HFFc6 (cell line): ENCODE results near the gene CMC1. TPM values are rescaled to one million over a fixed set of nuclear protein-coding genes. Genes with fewer than 3 reads are reported as not detected.

Experiments
- DNase-seq: peaks from one replicate; pipeline ENCODE4 v3.0.0-alpha.2; 2018
- H3K27ac Mint-ChIP-seq: 2 replicates; pipeline ENCODE4 v1.8.0; 2020; ENCODE audit warnings: mild to moderate bottlenecking, mixed read lengths
- H3K27me3 Mint-ChIP-seq: 2 replicates; pipeline ENCODE4 v1.8.0; 2021; ENCODE audit warnings: mild to moderate bottlenecking, moderate library complexity, mixed read lengths; ENCODE audit not compliant: insufficient read depth
- H3K36me3 Mint-ChIP-seq: 2 replicates; pipeline ENCODE4 v1.8.0; 2021; ENCODE audit warnings: low read depth, mixed read lengths
- H3K4me1 Mint-ChIP-seq: 2 replicates; pipeline ENCODE4 v1.8.0; 2020; ENCODE audit warnings: low read depth, mixed read lengths
- H3K4me3 Mint-ChIP-seq: 2 replicates; pipeline ENCODE4 v1.8.0; 2020; ENCODE audit warnings: mild to moderate bottlenecking, moderate library complexity, mixed read lengths
- H3K9me3 Mint-ChIP-seq: 2 replicates; pipeline ENCODE4 v1.8.0; 2020; ENCODE audit warnings: mild to moderate bottlenecking, mixed read lengths
- total RNA-seq, 6 experiments: library from RNA; stranded (reverse); fragmentation: NEBNext Ultra II Directional; extraction: Animal tissue kit (Norgen Biotek cat#: 25700); gene quantifications; 2 replicates in 1 of 6; 3 replicates in 5 of 6; pipeline ENCODE4 v1.2.3, GENCODE V29; 2021
- TF ChIP-seq, protein P1 (sequence below): fragments of 200-600 bp; sonication (generic); IDR thresholded peaks from 2 replicates; pipeline ENCODE4 v1.5.0; 2021; ENCODE audit warnings: antibody characterized with exemption, mild to moderate bottlenecking

CMC1 gene
- total RNA-seq, 6 experiments from 2014 or later = 14.9 to 23.0 (median 18.8) TPM

DNA sequence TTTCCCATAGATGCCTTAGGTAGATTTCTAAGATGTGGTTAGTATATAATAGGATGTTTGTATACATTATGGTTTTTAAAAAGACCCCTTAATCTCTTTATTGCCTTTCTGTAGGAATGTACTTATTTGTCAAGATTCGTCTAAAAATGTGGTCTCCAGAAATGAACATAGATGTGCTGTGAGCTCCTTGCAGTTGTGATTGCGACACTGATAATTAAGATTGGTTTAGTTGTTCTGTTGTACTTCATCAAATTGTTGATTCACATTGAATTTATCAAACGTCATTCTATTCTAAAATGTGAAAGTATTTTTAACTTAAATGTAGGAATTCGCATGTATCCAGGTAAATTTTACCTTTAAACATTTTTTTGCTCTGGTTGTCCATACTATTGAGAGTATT, 51.2 kb downstream of the CMC1 start:
- no peak overlapping the region for H3K27ac Mint-ChIP-seq
- no peak overlapping the region for H3K4me3 Mint-ChIP-seq
- DNase-seq = no peak
- no peaks in the 10 kb centered on the region for H3K27me3 Mint-ChIP-seq
- no peaks in the 10 kb centered on the region for H3K4me1 Mint-ChIP-seq
- H3K9me3 Mint-ChIP-seq = no peaks in the 10 kb centered on the region
- TF ChIP-seq, protein P1, sequence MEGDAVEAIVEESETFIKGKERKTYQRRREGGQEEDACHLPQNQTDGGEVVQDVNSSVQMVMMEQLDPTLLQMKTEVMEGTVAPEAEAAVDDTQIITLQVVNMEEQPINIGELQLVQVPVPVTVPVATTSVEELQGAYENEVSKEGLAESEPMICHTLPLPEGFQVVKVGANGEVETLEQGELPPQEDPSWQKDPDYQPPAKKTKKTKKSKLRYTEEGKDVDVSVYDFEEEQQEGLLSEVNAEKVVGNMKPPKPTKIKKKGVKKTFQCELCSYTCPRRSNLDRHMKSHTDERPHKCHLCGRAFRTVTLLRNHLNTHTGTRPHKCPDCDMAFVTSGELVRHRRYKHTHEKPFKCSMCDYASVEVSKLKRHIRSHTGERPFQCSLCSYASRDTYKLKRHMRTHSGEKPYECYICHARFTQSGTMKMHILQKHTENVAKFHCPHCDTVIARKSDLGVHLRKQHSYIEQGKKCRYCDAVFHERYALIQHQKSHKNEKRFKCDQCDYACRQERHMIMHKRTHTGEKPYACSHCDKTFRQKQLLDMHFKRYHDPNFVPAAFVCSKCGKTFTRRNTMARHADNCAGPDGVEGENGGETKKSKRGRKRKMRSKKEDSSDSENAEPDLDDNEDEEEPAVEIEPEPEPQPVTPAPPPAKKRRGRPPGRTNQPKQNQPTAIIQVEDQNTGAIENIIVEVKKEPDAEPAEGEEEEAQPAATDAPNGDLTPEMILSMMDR = no peak
- H3K36me3 Mint-ChIP-seq = peaks cover 5% of the 10 kb centered on the region

DNA sequence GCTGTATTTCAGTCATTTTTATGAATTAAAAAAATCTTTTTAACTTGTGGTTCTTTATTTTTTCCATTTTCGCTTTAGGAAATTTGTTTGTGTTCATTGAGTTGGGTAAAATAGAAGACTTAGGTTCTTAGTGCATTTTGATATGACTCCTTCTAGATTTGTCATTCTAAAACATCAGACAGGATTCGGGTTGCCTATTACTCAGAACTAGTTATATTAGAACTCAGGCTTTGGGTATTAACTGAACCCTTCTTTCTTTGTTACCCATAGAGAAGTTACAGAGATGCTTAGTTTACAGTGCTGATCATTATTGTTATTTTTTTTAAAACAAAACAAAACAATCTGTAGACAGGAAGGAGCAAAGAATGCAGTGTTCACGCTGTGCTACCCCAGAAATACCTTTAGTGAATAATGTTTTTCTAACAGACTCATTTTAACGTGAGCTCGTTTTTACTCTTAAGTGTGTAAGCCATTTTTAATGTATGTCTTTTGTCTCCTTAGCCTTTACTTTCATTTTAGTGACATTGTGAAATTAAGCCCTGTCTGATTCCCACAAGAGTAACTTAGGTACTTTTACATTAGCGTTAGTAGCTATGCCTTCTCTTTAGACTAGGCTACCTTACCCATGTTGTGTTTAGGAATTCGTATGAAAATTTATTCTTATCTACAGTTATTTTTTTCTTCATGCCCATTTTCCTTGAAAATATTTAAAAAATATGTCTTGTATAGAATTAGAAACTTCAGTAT, 53.4 kb downstream of the CMC1 start:
- no peak for DNase-seq
- H3K27ac Mint-ChIP-seq = no peak overlapping the region
- TF ChIP-seq, protein P1 = no peak
- no peaks in the 10 kb centered on the region for H3K4me1 Mint-ChIP-seq
- no peaks in the 10 kb centered on the region for H3K9me3 Mint-ChIP-seq
- H3K27me3 Mint-ChIP-seq = no peaks in the 10 kb centered on the region
- peaks cover 5% of the 10 kb centered on the region for H3K36me3 Mint-ChIP-seq
- H3K4me3 Mint-ChIP-seq = no peak overlapping the region

DNA sequence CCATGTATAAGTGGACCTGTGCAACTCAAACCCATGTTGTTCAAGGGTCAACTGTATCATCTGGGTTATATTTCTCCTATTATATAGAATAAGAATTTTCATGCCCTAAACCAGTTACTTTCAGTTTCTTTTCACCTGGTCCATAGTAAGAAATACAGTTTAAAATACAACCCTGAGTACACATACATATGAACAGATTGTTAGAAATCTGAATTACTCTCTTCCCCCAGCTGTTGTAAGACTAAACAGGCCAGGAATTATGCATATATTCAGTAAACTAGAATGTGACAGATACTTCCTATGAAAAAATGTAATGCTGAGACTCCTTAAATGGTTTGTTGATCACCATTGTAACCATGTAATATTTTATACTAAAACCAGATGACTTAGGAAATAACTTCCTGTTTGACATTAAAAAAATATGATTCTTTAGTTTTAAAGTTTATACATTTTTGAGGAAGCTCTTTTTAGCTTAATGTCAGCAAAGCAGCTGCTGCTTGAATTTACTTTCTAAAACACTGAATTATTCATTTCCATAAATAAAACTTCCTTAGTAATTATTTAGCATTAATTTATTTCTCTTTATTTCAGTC, 54.6 kb downstream of the CMC1 start:
- Mint-ChIP-seq H3K4me1 (no peaks in the 10 kb centered on the region), H3K27ac (peak overlapping the region; percentile 43; the same call in 1 of the 2 replicates)
- DNase-seq = no peak

DNA sequence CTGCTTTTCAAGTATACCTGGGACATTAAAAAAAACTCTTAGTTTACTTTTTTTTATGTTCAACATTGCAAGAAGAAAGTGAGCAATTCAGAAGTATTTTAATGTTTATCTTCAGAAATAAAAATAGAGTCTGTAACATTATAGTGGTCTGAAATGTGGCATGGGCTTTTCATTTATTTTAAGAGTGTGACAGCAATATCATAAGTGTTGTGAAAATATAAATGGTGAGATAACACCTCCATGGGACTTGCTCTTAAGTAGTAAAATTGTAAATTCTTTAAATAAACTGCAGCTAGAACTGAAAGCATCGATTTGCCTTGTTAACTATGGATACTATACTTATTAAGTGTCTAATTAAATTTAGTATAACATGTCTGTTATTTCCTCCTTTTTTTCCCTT, 58.3 kb downstream of the CMC1 start:
- Mint-ChIP-seq H3K4me1 (no peaks in the 10 kb centered on the region), H3K27me3 (no peaks in the 10 kb centered on the region), H3K9me3 (no peaks in the 10 kb centered on the region), H3K36me3 (no peaks in the 10 kb centered on the region), H3K4me3 (no peak overlapping the region), H3K27ac (no peak overlapping the region)
- TF ChIP-seq, protein P1 = no peak
- no peak for DNase-seq

More for the DNA sequence above, 54.6 kb downstream of the CMC1 start:
- TF ChIP-seq, protein P1 = no peak
- Mint-ChIP-seq H3K4me3 (no peak overlapping the region), H3K36me3 (peaks cover under 1% of the 10 kb centered on the region), H3K9me3 (no peaks in the 10 kb centered on the region), H3K27me3 (no peaks in the 10 kb centered on the region)

DNA sequence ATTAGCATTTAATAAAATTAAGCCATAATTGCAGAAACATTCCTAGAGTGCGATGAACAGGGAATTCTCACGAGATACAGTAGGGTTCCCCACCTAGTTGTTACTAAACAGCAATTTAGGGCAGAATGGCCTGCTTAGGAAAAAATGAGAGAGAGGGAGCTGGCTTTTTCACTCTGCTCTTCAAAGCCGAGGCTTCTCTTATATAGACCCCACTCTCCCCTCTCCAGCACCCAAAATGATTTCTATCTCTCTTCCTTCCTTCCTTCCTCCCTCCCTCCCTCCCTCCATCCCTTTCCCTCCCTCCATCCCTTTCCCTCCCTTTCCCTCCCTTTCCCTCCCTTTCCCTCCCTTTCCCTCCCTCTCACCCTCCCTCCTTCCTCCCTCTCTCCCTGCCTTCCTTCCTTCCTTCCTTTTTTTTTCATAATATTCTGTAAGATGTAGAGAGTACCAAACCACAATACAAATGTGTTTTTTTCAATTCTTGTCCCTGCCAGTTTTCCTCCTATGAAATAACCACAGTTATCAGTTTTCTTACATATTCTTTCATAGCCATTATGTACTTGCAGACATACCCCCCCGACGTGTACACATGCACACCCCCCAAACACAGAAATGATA, 59.0 kb downstream of the CMC1 start:
- no peak overlapping the region for H3K27ac Mint-ChIP-seq
- TF ChIP-seq, protein P1 = no peak
- no peaks in the 10 kb centered on the region for H3K36me3 Mint-ChIP-seq
- H3K27me3 Mint-ChIP-seq = no peaks in the 10 kb centered on the region
- no peaks in the 10 kb centered on the region for H3K4me1 Mint-ChIP-seq
- DNase-seq = no peak
- no peaks in the 10 kb centered on the region for H3K9me3 Mint-ChIP-seq
- H3K4me3 Mint-ChIP-seq = no peak overlapping the region
